ENCODE data around the gene MOGAT3. TPM values are rescaled to one million over a fixed set of nuclear protein-coding genes. Genes with fewer than 3 reads are reported as not detected.

Gene MOGAT3
- total RNA-seq, 1 donor from 2014 or later: not detected

- Mint-ChIP-seq H3K9me3 (no peaks in the 10 kb centered on the region), H3K4me1 (peaks cover 8% of the 10 kb centered on the region), H3K36me3 (peaks cover 2% of the 10 kb centered on the region), H3K27me3 (ENCODE audit: low read depth) (peaks cover 42% of the 10 kb centered on the region), H3K4me3 (no peak overlapping the region), H3K27ac (no peak overlapping the region)
- DNase-seq (ENCODE audit: low spot score in 2 of 2, unreplicated experiment in 2 of 2): no peak
- no peak for TF ChIP-seq CTCF (IDR thresholded peaks at IDR 0.05; ENCODE audit: unreplicated experiment)
Observed at GRCh38 chr7:101185258-101185839, 15.5 kb downstream of the MOGAT3 start.

GRCh38 chr7:101180130-101180755 is 20.6 kb downstream of the MOGAT3 start, which contains the start of gene NAT16:
NAT16 (minus strand) TSS chr7:101180293; CDS start chr7:101174807, 5,486 bp downstream.
- H3K4me3 Mint-ChIP-seq: peak within 1 kb of the TSS; percentile 56
- no peak within 1 kb of the TSS for H3K27ac Mint-ChIP-seq
- H3K36me3 Mint-ChIP-seq: peaks cover 2% of the 10 kb centered on the region
- H3K9me3 Mint-ChIP-seq: no peaks in the 10 kb centered on the region
- peaks cover 81% of the 10 kb centered on the region for H3K27me3 Mint-ChIP-seq (ENCODE audit: low read depth)
- TF ChIP-seq CTCF (IDR thresholded peaks at IDR 0.05; ENCODE audit: unreplicated experiment): no peak
- no peak for DNase-seq (ENCODE audit: low spot score in 2 of 2, unreplicated experiment in 2 of 2)
- peaks cover 12% of the 10 kb centered on the region for H3K4me1 Mint-ChIP-seq

GRCh38 chr7:101179713-101180112 is 21.1 kb downstream of the MOGAT3 start:
- Mint-ChIP-seq H3K4me3 (peak overlapping the region; percentile 17), H3K27ac (no peak overlapping the region), H3K27me3 (ENCODE audit: low read depth) (peaks cover 82% of the 10 kb centered on the region), H3K9me3 (no peaks in the 10 kb centered on the region), H3K36me3 (peaks cover 2% of the 10 kb centered on the region), H3K4me1 (peaks cover 12% of the 10 kb centered on the region)
- DNase-seq (ENCODE audit: low spot score in 2 of 2, unreplicated experiment in 2 of 2): no peak
- no peak for TF ChIP-seq CTCF (IDR thresholded peaks at IDR 0.05; ENCODE audit: unreplicated experiment)

- H3K9me3 Mint-ChIP-seq: no peaks in the 10 kb centered on the region
Observed at GRCh38 chr7:101179117-101179516, 21.7 kb downstream of the MOGAT3 start.

GRCh38 chr7:101177644-101178043 is 23.2 kb downstream of the MOGAT3 start:
- H3K4me3 Mint-ChIP-seq: no peak overlapping the region

More at GRCh38 chr7:101179117-101179516, 21.7 kb downstream of the MOGAT3 start:
- peaks cover 13% of the 10 kb centered on the region for H3K4me1 Mint-ChIP-seq
- H3K4me3 Mint-ChIP-seq: peak overlapping the region; percentile 56
- no peak for DNase-seq (ENCODE audit: low spot score in 2 of 2, unreplicated experiment in 2 of 2)
- TF ChIP-seq CTCF (IDR thresholded peaks at IDR 0.05; ENCODE audit: unreplicated experiment): no peak
- H3K27ac Mint-ChIP-seq: no peak overlapping the region
- peaks cover 83% of the 10 kb centered on the region for H3K27me3 Mint-ChIP-seq (ENCODE audit: low read depth)
- peaks cover 2% of the 10 kb centered on the region for H3K36me3 Mint-ChIP-seq

More at GRCh38 chr7:101177644-101178043, 23.2 kb downstream of the MOGAT3 start:
- H3K9me3 Mint-ChIP-seq: no peaks in the 10 kb centered on the region
- no peak for TF ChIP-seq CTCF (IDR thresholded peaks at IDR 0.05; ENCODE audit: unreplicated experiment)
- H3K27ac Mint-ChIP-seq: no peak overlapping the region
- H3K36me3 Mint-ChIP-seq: peaks cover 2% of the 10 kb centered on the region
- no peak for DNase-seq (ENCODE audit: low spot score in 2 of 2, unreplicated experiment in 2 of 2)
- peaks cover 95% of the 10 kb centered on the region for H3K27me3 Mint-ChIP-seq (ENCODE audit: low read depth)
- peaks cover 17% of the 10 kb centered on the region for H3K4me1 Mint-ChIP-seq
